SKM-1 (cell line): ENCODE results near the gene SMARCC1.

Source experiments
- DNase-seq: peaks from one replicate; lab custom pipeline; 2025; ENCODE audit not compliant: unreplicated experiment; lab: John Stamatoyannopoulos, UW

SMARCC1 gene

GRCh38 chr3:47636225-47636624 is 145.5 kb downstream of the SMARCC1 start:
- no peak for DNase-seq

- DNase-seq, result no peak
Measured at GRCh38 chr3:47635536-47635935, 146.2 kb downstream of the SMARCC1 start.

GRCh38 chr3:47634996-47635395 is 146.7 kb downstream of the SMARCC1 start:
- no peak for DNase-seq

GRCh38 chr3:47630810-47631209 is 150.9 kb downstream of the SMARCC1 start:
- DNase-seq, result no peak

- no peak for DNase-seq
Measured at GRCh38 chr3:47629770-47630169, 151.9 kb downstream of the SMARCC1 start.

- no peak for DNase-seq
Measured at GRCh38 chr3:47628426-47628825, 153.3 kb downstream of the SMARCC1 start.

- DNase-seq, result no peak
Measured at GRCh38 chr3:47622671-47623461, 158.8 kb downstream of the SMARCC1 start.

GRCh38 chr3:47617086-47618010 is 164.3 kb downstream of the SMARCC1 start:
- DNase-seq, result no peak

- no peak for DNase-seq
Measured at GRCh38 chr3:47614788-47615187, 166.9 kb downstream of the SMARCC1 start.

GRCh38 chr3:47613722-47614121 is 168.0 kb downstream of the SMARCC1 start:
- no peak for DNase-seq

- no peak for DNase-seq
Measured at GRCh38 chr3:47612879-47613278, 168.8 kb downstream of the SMARCC1 start.

- no peak for DNase-seq
Measured at GRCh38 chr3:47612178-47612577, 169.5 kb downstream of the SMARCC1 start.

GRCh38 chr3:47611576-47611975 is 170.1 kb downstream of the SMARCC1 start:
- no peak for DNase-seq

- DNase-seq, result no peak
Measured at GRCh38 chr3:47610583-47610982, 171.1 kb downstream of the SMARCC1 start.

GRCh38 chr3:47607335-47607734 is 174.4 kb downstream of the SMARCC1 start:
- no peak for DNase-seq

- no peak for DNase-seq
Measured at GRCh38 chr3:47606165-47606564, 175.5 kb downstream of the SMARCC1 start.

- DNase-seq, result no peak
Measured at GRCh38 chr3:47605652-47606051, 176.0 kb downstream of the SMARCC1 start.

GRCh38 chr3:47604145-47604544 is 177.5 kb downstream of the SMARCC1 start:
- DNase-seq, result no peak

- no peak for DNase-seq
Measured at GRCh38 chr3:47603332-47603731, 178.4 kb downstream of the SMARCC1 start.

GRCh38 chr3:47601281-47601680 is 180.4 kb downstream of the SMARCC1 start:
- no peak for DNase-seq

- DNase-seq, result no peak
Measured at GRCh38 chr3:47594792-47595191, 186.9 kb downstream of the SMARCC1 start.
